H7 (cell line): ENCODE measurements around the gene NXNL1. TPM values are rescaled to one million over a fixed set of nuclear protein-coding genes. Genes with fewer than 3 reads are reported as not detected.

Experiments
- DNase-seq: peaks from one replicate; pipeline ENCODE4 v3.0.0; 2012
- H3K27me3 ChIP-seq: 2 replicates; pipeline ENCODE4 v1.6.0; 2011; ENCODE audit warnings: mild to moderate bottlenecking, low read length; ENCODE audit not compliant: control insufficient read depth, insufficient read depth
- H3K36me3 ChIP-seq: replicated peaks from 2 replicates; pipeline ENCODE4 v1.5.1; 2011; ENCODE audit warnings: low read length; ENCODE audit not compliant: control insufficient read depth, insufficient read depth
- H3K4me3 ChIP-seq: 2 replicates; pipeline ENCODE4 v1.5.1; 2011; ENCODE audit warnings: low read depth, mild to moderate bottlenecking, control low read depth, low read length, moderate library complexity; ENCODE audit not compliant: insufficient read depth
- total RNA-seq: library from RNA; depleted of rRNA; stranded (reverse); fragments of >200 nt; shearing (Covaris generic); gene quantifications from 2 replicates; pipeline ENCODE4 v1.2.3, GENCODE V29; 2014

NXNL1 gene
- total RNA-seq, 1 experiment from 2014 or later = not detected

DNA sequence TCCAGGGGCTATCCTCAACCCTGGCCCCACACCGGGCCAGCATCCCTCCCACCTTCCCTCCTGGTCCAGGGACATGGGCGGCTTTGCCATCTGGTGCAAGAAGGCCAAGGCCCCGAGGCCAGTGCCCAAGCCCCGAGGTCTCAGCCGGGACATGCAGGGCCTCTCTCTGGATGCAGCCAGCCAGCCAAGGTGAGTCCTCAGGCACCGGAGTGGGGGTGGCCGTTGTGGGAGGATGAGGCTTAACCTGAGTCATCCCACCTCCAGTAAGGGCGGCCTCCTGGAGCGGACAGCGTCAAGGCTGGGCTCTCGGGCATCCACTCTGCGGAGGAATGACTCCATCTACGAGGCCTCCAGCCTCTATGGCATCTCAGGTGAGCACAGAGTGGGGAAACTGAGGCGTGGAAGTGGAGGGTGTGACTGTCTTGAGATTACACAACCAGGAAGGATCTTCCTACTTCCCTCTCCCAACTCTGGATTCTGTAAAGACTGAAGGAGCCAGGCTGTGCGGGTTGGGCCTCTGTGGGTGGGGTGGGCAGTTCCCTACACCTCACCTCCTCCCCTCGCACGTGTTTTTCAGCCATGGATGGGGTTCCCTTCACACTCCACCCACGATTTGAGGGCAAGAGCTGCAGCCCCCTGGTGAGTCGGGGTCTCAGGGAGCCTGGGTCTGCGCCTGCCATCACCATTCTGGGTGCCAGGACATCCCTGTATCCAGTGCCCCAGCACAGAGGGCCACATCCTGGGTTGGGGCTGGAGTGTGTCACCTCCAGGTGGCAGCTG, 37.1 kb downstream of the NXNL1 start:
- peak; percentile 43 for DNase-seq
- H3K27me3 ChIP-seq = no peaks in the 10 kb centered on the region; the same call in 1 of the 2 replicates
- no peak overlapping the region for H3K4me3 ChIP-seq
- no peaks in the 10 kb centered on the region for H3K36me3 ChIP-seq

DNA sequence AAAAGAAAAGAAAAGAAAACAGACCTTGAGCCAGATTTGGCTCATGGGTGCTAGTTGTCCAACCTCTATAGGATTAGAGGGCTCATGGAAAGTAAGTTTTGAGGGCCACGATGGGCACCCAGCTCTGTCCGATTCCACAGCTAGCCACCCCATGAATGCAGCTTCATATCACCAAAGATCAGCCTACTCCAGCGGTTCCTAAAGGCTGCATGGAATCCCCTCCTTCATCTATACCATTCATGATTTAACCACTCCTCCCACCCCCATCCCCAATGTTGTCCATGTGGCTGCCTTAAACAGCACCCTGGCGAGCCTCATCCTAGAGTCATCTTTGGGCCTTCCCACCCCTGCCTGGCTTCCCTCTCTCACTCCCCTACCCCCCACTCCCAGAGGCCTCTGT, 38.8 kb downstream of the NXNL1 start:
- H3K36me3 ChIP-seq = no peaks in the 10 kb centered on the region
- no peak for DNase-seq
- no peaks in the 10 kb centered on the region; the same call in 1 of the 2 replicates for H3K27me3 ChIP-seq
- H3K4me3 ChIP-seq = no peak overlapping the region

DNA sequence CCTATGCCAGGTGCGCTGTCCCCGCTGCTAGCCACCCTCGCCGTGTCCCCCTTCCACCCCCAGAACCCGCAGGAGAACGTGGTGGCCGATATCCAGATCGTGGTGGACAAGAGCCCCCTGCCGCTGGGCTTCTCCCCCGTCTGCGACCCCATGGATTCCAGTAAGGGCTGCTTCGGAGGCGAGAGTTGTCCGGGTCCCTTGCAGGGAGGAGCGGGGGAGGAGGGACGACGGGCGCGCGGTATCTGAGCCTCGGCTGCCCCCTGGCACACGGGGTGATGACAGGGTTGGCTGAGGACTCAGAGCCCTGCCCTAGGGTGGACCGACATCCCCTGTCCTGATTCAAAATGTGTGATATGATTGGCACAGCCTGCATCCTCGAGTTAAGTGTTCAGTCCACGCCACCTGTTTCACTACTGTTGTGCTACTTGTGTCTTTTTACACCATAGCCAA, 40.2 kb downstream of the NXNL1 start:
- Histone ChIP-seq H3K27me3 (peaks cover 3% of the 10 kb centered on the region), H3K4me3 (peak overlapping the region; percentile 86), H3K36me3 (no peaks in the 10 kb centered on the region)
- peak; percentile 88 for DNase-seq

DNA sequence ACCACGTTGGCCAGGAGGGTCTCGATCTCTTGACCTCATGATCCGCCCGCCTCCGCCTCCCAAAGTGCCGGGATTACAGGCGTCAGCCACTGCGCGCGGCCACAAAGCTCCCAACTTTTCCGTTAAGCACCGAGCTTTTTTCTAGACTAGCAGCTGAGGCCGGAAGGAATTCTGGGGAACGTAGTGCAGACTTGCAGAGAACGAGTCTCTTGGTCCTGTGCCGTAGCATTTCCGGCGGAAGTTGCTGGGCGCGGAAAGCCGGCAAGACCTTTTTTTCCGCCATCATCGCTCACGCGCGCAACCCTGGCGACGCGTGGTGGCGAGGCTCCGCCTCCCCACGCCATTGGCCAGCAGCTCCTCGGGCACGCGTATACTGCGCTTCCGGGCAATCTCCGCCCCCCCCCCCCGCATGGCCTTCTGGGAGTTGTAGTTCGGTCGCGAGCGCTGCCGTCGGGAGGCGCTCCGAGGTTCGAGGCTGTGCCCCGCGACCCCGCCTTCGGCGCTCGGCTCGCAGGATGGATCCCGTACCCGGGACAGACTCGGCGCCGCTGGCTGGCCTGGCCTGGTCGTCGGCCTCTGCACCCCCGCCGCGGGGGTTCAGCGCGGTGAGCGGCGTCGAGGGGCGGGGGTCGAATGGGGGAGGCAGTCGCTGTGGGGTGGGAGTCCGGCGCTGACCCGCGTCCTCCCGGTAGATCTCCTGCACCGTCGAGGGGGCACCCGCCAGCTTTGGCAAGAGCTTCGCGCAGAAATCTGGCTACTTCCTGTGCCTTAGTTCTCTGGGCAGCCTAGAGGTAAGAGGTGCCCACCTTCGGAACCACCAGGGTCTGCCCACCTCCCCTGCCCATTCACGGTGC, 40.9 kb downstream of the NXNL1 start, which contains the start of gene MVB12A:
Gene MVB12A (plus strand): TSS at position 427 of the 854 bp plus-strand sequence. CDS start 89 bp downstream, at position 516.
- Histone ChIP-seq H3K4me3 (peak within 1 kb of the TSS; percentile 86), H3K27me3 (peaks cover 3% of the 10 kb centered on the region), H3K36me3 (no peaks in the 10 kb centered on the region)
- DNase-seq = peak; percentile 99

DNA sequence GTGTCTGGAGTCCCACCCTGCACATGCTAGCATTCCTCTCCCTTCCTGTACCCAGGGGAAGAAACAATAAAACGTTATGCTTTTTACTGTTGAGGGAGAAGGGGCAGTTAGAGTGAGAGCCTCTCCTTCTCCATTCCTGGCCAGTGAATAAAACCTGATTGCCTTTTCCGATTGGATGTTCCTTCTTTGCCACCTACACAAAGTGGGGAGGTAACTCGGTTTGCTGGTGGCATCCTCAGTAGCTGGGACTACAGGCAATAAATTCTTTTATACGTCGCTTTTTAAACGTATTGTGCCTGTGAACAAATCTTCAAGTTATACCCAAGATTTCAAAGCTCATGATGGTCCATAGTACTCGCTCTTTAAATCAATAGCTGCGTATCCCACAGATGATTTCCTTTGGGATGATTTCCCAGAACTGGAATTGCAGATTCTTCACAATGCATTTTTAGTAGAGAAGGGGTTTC, 41.5 kb downstream of the NXNL1 start:
- H3K27me3 ChIP-seq = peaks cover 3% of the 10 kb centered on the region
- no peak for DNase-seq
- no peaks in the 10 kb centered on the region for H3K36me3 ChIP-seq
- H3K4me3 ChIP-seq = peak overlapping the region; percentile 32

DNA sequence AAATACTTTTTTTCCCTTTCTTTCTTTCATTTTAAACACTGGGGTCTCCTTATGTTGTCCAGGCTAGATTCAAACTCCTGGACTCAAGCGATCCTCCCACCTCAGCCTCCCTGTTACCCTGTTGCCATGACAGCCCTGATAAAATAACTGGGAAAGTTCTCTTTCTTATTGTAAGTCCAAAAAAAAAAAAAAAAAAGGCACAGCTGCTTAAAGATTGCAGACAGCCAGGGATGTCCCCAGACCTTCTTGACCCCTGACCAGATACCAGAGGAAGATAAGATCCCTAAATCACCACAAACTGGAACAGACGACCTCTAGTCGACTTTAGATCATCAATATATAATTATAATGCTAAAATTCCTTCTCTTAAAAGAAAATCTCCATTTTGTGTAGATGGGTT, 42.0 kb downstream of the NXNL1 start:
- no peak overlapping the region for H3K4me3 ChIP-seq
- DNase-seq = no peak

DNA sequence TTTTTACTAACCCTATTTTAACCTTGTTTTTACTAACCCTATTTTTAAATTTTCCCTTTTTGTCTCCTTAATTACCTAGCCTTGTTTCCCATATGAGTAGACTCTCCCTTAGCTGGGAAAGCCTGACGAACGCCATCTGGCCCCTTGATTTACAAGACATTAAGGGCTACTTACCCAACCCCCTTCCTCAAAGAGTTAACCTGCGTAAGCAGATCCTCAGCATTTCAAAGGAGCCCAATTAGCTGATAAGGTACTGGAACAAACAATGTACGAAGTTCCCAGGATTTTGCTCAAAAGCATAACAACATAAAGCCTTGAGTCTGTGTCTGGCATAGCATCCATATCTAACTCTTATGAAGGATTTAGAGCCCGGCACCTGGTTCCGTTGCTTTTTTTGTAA, 45.6 kb downstream of the NXNL1 start:
- H3K4me3 ChIP-seq = no peak overlapping the region

More for the DNA sequence above, 42.0 kb downstream of the NXNL1 start:
- Histone ChIP-seq H3K27me3 (peaks cover 3% of the 10 kb centered on the region), H3K36me3 (no peaks in the 10 kb centered on the region)

DNA sequence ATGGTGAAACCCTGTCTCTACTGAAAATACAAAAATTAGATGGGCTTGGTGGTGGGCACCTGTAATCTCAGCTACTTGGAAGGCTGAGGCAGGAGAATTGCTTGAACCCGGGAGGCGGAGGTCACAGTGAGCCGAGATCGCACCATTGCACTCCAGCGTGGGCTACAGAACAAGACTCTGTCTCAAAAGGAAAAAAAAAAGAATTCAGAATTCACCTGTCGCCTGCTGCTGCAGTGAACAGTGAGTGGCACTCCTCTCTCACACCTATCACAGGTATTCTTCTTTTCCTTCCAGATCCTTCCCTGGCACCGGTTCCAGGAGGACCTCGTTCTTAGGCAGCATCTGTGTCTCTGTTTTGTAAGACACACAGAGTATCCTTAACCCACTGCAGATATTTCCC, 46.6 kb downstream of the NXNL1 start:
- Histone ChIP-seq H3K4me3 (no peak overlapping the region), H3K27me3 (peaks cover 3% of the 10 kb centered on the region; the same call in 1 of the 2 replicates), H3K36me3 (no peaks in the 10 kb centered on the region)
- no peak for DNase-seq

More for the DNA sequence above, 45.6 kb downstream of the NXNL1 start:
- DNase-seq = peak; percentile 56
- Histone ChIP-seq H3K36me3 (no peaks in the 10 kb centered on the region), H3K27me3 (peaks cover 3% of the 10 kb centered on the region)

DNA sequence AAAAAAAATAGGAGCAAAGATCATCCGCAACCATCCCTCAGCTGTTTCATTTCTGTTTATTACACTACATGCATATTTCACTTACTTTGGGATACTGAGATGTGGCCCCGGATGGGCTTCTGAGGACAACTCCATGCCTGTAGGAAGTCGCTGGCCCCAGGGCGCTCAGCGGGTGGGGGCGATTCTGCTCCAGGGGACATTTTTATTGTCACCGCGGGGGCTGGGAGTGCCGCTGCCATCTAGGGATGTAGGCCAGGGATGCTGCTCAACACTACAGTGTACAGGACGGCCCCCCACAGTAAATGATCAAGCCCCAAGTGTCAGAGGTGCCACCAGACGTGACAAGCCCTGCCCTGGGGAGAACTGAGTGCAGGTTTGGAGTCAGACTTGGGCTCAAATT, 48.9 kb downstream of the NXNL1 start:
- no peak for DNase-seq
- Histone ChIP-seq H3K27me3 (peaks cover 3% of the 10 kb centered on the region; the same call in 1 of the 2 replicates), H3K4me3 (no peak overlapping the region), H3K36me3 (no peaks in the 10 kb centered on the region)

DNA sequence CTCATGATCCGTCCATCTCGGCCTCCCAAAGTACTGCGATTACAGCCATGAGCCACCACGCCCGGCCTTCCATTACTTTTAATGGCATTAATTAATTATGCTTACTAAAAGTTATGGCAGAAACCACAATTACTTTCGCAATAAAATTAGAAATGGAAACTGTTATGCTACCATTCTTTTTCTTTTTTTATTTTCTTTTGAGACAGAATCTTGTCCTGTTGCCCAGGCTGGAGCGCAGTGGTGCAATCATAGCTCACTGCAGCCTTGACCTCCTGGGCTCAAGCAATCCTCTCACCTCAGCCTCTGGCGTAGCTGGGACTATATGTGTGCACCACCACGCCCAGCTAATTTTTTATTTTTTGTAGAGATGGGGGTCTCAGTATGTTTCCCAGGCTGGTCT, 50.7 kb downstream of the NXNL1 start:
- H3K4me3 ChIP-seq = no peak overlapping the region
- DNase-seq = no peak
- no peaks in the 10 kb centered on the region for H3K27me3 ChIP-seq
- no peaks in the 10 kb centered on the region for H3K36me3 ChIP-seq

DNA sequence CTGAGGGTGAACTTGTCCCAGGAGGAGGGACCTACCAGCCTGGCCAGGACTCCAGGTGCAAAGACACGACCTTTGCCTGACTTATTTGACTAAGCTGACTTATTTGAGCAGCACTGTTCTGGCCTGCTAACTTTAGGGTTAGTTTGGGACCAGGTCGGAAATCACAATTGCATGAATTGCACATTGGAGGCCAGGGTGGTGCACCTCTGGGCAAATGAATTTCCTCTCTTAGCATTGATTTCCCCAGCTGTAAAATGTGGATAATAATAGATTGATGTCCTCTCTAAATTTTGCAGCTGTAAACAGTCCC, 53.9 kb downstream of the NXNL1 start:
- H3K4me3 ChIP-seq = no peak overlapping the region
- no peak for DNase-seq
- H3K27me3 ChIP-seq = no peaks in the 10 kb centered on the region
- H3K36me3 ChIP-seq = peaks cover 3% of the 10 kb centered on the region; the same call in 1 of the 2 replicates

DNA sequence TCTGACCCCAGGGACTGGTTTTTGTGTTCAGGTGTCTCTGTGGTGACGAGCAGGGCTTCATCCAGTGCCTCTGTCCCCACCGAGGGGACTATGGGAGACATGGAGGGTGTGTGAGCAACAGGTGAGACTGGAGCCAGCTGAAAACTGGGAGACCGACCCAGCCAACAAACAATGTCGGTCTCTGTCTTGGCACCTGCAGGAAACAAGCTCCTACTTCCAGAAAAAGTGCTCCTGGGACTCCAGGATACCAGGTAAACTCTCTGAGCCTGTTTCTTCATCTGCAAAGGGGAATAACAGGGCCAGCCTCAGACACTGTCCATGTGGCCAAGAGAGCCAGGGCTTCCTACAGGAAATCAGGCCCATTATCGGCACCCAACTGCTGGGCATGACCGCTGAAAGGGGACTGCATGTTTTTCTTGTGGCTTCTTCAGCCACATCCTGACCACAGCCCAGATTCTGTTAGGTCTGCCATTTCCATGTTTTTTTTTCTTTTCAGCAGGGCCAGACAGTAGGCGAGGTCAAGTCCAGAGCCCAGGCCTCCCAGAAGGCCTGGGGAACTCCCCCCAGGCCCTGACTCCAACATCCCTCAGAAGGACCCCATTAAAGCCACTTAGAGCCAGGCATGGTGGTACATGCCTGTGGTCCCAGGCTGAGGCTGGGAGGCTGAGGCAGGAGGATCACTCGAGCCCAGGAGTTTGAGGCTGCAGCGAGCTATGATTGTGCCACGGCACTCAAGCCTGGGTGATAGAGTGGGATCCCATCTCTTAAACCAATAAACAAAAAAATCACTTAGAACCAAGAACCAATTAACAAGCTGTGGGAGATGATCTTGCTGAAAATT, 54.5 kb downstream of the NXNL1 start:
- no peak for DNase-seq
- H3K4me3 ChIP-seq = peak overlapping the region; percentile 8; the same call in 1 of the 2 replicates
- H3K36me3 ChIP-seq = peaks cover 3% of the 10 kb centered on the region; the same call in 1 of the 2 replicates
- no peaks in the 10 kb centered on the region for H3K27me3 ChIP-seq
